ENCODE results near the gene NUTM1.

DNA sequence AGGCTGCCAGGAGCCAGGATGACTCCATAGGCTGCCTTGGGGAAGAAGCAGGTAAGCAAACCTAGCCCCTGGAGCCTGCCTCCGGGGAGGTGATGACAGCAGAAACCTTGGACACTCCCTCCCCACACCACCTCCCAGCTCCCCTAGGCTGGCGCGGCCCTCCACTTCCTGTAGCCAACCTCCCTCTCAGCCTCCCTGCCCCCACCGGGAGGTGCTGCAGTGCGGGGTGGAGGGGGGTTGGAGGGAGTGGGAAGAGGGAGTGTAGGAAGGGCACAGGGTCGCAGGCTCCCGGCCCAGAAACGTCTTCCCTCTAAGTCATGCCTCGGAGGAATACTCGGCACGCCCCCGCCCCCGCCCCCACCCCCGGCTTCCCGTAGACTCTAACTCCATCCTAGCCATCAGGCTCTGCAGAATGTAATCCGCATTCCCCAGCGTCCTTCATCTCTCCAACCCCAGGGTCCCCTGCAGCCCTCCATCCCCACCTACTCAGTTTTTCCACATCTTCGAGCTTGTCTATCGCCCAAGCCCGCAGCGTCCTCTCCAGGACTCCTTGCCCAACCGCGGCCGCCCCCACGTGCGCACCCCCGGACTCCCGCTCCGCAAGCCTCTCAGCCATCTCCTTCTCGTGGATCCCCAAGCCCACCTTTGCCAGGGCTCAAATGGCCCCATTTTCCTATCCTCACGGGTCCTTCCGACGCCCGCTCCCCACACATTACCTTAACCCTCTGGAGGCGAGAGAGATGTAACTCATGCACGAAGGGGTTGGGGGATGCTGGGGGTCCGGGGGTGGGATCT, 23.4 kb downstream of the NUTM1 start:
- TF ChIP-seq, protein P1, sequence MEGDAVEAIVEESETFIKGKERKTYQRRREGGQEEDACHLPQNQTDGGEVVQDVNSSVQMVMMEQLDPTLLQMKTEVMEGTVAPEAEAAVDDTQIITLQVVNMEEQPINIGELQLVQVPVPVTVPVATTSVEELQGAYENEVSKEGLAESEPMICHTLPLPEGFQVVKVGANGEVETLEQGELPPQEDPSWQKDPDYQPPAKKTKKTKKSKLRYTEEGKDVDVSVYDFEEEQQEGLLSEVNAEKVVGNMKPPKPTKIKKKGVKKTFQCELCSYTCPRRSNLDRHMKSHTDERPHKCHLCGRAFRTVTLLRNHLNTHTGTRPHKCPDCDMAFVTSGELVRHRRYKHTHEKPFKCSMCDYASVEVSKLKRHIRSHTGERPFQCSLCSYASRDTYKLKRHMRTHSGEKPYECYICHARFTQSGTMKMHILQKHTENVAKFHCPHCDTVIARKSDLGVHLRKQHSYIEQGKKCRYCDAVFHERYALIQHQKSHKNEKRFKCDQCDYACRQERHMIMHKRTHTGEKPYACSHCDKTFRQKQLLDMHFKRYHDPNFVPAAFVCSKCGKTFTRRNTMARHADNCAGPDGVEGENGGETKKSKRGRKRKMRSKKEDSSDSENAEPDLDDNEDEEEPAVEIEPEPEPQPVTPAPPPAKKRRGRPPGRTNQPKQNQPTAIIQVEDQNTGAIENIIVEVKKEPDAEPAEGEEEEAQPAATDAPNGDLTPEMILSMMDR (optimal IDR thresholded peaks at IDR 0.05 in 1 of 3, IDR thresholded peaks at IDR 0.05 in 1 of 3, conservative IDR thresholded peaks at IDR 0.05 in 1 of 3; ENCODE audit: extremely low read depth in 1 of 3, insufficient read depth in 2 of 3, low read length in 3 of 3), result peak in 1 of 3 experiments; percentile 5
- TF ChIP-seq EZH2 (IDR thresholded peaks at IDR 0.05; ENCODE audit: low read length), result no peak

Measured in keratinocyte (primary cell).